WERI-Rb-1 (cell line): ENCODE results near the gene CTDSPL.

Source experiments
- DNase-seq: peaks from one replicate; pipeline ENCODE4 v3.0.0-alpha.2; 2020
- H3K27ac ChIP-seq: fragments of 250-450 bp; sonication (Bioruptor Pico); 2 replicates; pipeline ENCODE4 v1.5.1; 2020; ENCODE audit warnings: mild to moderate bottlenecking, moderate library complexity
- H3K27me3 ChIP-seq: fragments of 250-450 bp; sonication (Bioruptor Pico); 2 replicates; pipeline ENCODE4 v1.5.1; 2021; ENCODE audit warnings: mild to moderate bottlenecking, low read depth, moderate library complexity; ENCODE audit not compliant: insufficient read depth, severe bottlenecking
- H3K36me3 ChIP-seq: fragments of 250-450 bp; sonication (Bioruptor Pico); 2 replicates; pipeline ENCODE4 v1.5.1; 2020; ENCODE audit warnings: mild to moderate bottlenecking, moderate library complexity
- H3K4me3 ChIP-seq: 2 replicates; pipeline ENCODE4 v1.5.1; 2011; ENCODE audit warnings: low read depth, mild to moderate bottlenecking, control low read depth, low read length
- H3K9me3 ChIP-seq: fragments of 250-450 bp; sonication (Bioruptor Pico); 2 replicates; pipeline ENCODE4 v1.5.1; 2021; ENCODE audit warnings: mild to moderate bottlenecking, moderate library complexity; ENCODE audit not compliant: severe bottlenecking
- TF ChIP-seq, protein P1 (sequence below): IDR thresholded peaks from 2 replicates; pipeline ENCODE4 v1.5.1; 2011; ENCODE audit warnings: low read depth, mild to moderate bottlenecking, control low read depth, inconsistent platforms, low read length

Gene CTDSPL

DNA sequence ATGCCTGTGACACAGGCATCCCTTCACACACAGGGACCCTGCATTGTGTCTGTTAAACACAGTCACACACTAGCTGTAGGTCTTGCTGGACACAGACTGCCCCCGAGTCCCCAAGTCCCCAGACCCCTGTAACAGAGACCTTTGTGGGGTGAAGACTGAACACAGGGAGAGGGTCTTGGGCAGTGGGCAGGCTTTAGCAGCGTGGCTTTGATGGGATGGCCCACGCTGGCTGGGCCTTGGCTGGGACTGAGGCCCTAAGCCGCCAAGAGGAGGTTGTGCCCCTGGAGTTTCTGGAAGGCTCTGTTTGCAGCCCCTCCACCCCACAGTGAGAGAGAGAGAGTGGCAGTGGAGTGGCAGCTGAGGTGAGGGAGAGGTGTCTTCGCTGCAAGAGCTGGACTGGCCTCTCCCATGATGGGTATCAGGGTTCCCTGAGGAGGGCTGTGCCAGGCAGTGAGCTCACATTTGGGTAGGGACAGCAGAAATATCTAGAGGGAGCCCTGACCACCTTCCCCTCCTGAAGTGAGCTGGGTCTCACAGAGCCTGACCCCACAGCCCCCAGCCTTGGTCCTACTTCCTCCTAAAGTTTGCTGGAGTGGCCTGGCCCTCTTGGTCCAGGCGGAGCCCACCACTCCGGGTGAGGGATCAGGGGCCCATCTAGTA, 128.3 kb downstream of the CTDSPL start:
- H3K4me3 ChIP-seq, result no peak overlapping the region
- no peaks in the 10 kb centered on the region for H3K27me3 ChIP-seq

DNA sequence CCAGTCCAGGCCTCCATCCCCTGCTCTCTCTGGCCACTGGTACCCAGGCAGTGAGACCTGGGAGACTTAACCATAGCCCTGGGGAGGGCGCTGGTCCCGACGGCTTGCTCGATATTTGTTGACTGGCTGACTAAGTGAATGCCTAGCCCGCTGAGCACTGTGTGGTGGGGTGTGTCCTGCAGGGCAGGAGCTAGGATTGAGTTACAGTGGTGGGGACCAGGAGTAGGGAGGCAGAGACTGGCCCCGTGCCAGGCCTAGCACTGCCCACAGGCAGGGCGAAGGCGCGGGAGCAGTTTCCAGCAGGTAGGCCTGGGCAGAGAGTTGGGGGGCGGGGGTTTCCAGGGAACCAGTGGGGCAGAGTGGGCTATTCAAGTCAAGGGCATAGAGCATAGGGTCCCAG, 128.8 kb downstream of the CTDSPL start, which contains the start of gene VILL:
VILL (plus strand) TSS at position 260 of the 400 bp plus-strand sequence. CDS start 2,887 bp downstream, outside the sequence.
- no peaks in the 10 kb centered on the region for H3K36me3 ChIP-seq
- DNase-seq, result no peak
- TF ChIP-seq, protein P1, sequence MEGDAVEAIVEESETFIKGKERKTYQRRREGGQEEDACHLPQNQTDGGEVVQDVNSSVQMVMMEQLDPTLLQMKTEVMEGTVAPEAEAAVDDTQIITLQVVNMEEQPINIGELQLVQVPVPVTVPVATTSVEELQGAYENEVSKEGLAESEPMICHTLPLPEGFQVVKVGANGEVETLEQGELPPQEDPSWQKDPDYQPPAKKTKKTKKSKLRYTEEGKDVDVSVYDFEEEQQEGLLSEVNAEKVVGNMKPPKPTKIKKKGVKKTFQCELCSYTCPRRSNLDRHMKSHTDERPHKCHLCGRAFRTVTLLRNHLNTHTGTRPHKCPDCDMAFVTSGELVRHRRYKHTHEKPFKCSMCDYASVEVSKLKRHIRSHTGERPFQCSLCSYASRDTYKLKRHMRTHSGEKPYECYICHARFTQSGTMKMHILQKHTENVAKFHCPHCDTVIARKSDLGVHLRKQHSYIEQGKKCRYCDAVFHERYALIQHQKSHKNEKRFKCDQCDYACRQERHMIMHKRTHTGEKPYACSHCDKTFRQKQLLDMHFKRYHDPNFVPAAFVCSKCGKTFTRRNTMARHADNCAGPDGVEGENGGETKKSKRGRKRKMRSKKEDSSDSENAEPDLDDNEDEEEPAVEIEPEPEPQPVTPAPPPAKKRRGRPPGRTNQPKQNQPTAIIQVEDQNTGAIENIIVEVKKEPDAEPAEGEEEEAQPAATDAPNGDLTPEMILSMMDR, result no peak
- H3K9me3 ChIP-seq, result no peaks in the 10 kb centered on the region
- H3K27ac ChIP-seq, result no peak within 1 kb of the TSS
- no peak within 1 kb of the TSS for H3K4me3 ChIP-seq
- no peaks in the 10 kb centered on the region for H3K27me3 ChIP-seq

More for the DNA sequence above, 128.3 kb downstream of the CTDSPL start:
- TF ChIP-seq, protein P1, result no peak
- no peaks in the 10 kb centered on the region for H3K36me3 ChIP-seq
- H3K9me3 ChIP-seq, result no peaks in the 10 kb centered on the region
- DNase-seq, result no peak
- H3K27ac ChIP-seq, result no peak overlapping the region

- no peak overlapping the region for H3K4me3 ChIP-seq
Measured at GRCh38 chr3:37991109-37991508, 129.4 kb downstream of the CTDSPL start.

DNA sequence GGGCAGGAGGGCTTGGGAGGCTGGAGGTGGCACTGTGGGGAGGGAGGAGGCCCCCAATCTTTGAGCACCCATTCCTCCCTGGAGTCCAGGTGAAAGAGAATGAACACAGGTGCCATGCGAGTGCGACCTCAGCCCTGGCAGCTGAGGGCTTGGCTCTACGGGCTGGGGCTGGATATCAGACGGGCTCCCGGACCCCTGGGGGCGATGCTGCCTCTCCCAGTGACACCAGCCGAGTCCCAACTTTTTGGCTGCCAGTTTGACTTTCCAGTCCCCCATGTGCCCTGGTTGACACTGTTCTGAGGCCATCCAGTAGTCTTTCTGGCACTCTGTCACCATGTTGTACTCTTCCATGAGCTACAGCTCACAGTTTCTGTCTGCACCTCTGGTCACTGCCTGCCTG, 130.1 kb downstream of the CTDSPL start:
- no peaks in the 10 kb centered on the region for H3K27me3 ChIP-seq
- no peak overlapping the region for H3K27ac ChIP-seq
- TF ChIP-seq, protein P1, result no peak
- no peaks in the 10 kb centered on the region for H3K36me3 ChIP-seq
- no peaks in the 10 kb centered on the region for H3K9me3 ChIP-seq
- no peak for DNase-seq
- no peak overlapping the region for H3K4me3 ChIP-seq

More at GRCh38 chr3:37991109-37991508, 129.4 kb downstream of the CTDSPL start:
- Histone ChIP-seq H3K36me3 (no peaks in the 10 kb centered on the region), H3K9me3 (no peaks in the 10 kb centered on the region), H3K27ac (no peak overlapping the region), H3K27me3 (no peaks in the 10 kb centered on the region)
- DNase-seq, result no peak
- TF ChIP-seq, protein P1, result no peak

- DNase-seq, result no peak
- H3K4me3 ChIP-seq, result no peak overlapping the region
- no peaks in the 10 kb centered on the region for H3K36me3 ChIP-seq
- no peaks in the 10 kb centered on the region for H3K9me3 ChIP-seq
- no peak overlapping the region for H3K27ac ChIP-seq
- H3K27me3 ChIP-seq, result no peaks in the 10 kb centered on the region
- TF ChIP-seq, protein P1, result no peak
Measured at GRCh38 chr3:37992271-37993066, 130.8 kb downstream of the CTDSPL start.
